ENCODE results near the gene SPDYE4.

Gene SPDYE4

DNA sequence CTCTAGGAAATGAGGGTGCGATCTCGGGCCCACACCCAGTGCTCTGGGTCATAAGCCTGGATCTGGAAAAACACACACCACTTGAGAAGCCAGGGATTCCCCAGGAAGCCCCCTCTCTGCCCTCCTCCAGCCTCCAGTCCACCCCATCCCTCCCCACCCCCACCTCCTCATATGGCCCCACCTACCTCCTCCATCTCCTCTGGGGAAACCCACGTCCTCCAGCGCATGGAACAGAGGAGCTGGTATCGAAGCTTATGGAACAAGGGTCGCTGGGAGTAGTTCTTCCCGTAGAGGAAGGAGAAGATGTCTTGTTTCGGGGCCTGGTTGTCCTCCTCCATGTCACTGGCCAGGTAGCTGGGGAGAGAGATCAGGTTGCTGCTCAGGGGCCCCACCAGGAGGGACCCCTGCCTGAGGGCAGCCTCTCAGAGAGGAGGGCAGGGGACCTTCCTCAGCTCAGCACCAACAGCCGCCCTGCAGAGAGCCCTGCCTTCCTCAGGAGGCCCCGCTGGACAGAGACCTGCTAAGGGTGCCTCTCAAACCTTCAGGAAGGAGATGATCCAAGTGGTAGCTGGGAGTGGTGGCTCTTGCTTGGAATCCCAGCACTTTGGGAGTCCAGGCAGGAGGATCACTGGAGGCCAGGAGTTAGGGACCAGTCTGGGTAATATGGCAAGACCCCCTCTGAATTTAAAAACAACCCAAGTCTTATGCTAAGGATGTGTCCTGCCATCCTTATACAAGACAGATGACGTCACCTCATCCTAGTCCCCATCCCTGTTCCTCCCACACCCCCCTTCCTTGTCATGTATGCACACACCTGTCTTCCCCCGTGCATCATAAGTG, 5.0 kb downstream of the SPDYE4 start:
- no peak for TF ChIP-seq EZH2phosphoT487 (IDR thresholded peaks at IDR 0.05; ENCODE audit: borderline replicate concordance, low read length)
- TF ChIP-seq, protein P1, sequence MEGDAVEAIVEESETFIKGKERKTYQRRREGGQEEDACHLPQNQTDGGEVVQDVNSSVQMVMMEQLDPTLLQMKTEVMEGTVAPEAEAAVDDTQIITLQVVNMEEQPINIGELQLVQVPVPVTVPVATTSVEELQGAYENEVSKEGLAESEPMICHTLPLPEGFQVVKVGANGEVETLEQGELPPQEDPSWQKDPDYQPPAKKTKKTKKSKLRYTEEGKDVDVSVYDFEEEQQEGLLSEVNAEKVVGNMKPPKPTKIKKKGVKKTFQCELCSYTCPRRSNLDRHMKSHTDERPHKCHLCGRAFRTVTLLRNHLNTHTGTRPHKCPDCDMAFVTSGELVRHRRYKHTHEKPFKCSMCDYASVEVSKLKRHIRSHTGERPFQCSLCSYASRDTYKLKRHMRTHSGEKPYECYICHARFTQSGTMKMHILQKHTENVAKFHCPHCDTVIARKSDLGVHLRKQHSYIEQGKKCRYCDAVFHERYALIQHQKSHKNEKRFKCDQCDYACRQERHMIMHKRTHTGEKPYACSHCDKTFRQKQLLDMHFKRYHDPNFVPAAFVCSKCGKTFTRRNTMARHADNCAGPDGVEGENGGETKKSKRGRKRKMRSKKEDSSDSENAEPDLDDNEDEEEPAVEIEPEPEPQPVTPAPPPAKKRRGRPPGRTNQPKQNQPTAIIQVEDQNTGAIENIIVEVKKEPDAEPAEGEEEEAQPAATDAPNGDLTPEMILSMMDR (IDR thresholded peaks at IDR 0.05; ENCODE audit: low read depth, low read length, poor library complexity, severe bottlenecking) = no peak
- Histone ChIP-seq H3K36me3 (ENCODE audit: control insufficient read depth, low read length) (no peaks in the 10 kb centered on the region), H3K4me2 (ENCODE audit: low read length) (no peak overlapping the region), H3K79me2 (ENCODE audit: control insufficient read depth, low read length) (no peaks in the 10 kb centered on the region), H3K27ac (ENCODE audit: low read depth, low read length) (no peak overlapping the region), H3K9me3 (ENCODE audit: control insufficient read depth, insufficient read depth, low read length) (no peaks in the 10 kb centered on the region), H3F3A (ENCODE audit: control insufficient read depth, insufficient read depth) (no peaks in the 10 kb centered on the region), H3K4me3 (ENCODE audit: low read length) (no peak overlapping the region), H4K20me1 (ENCODE audit: control insufficient read depth, insufficient read depth, low read depth, low read length) (no peaks in the 10 kb centered on the region), H3K9me2 (replicated peaks; ENCODE audit: control insufficient read depth, low read length) (no peaks in the 10 kb centered on the region), H3K4me1 (ENCODE audit: control insufficient read depth, low read length) (no peaks in the 10 kb centered on the region), H3K27me3 (ENCODE audit: control insufficient read depth, low read length) (peaks cover 9% of the 10 kb centered on the region)

DNA sequence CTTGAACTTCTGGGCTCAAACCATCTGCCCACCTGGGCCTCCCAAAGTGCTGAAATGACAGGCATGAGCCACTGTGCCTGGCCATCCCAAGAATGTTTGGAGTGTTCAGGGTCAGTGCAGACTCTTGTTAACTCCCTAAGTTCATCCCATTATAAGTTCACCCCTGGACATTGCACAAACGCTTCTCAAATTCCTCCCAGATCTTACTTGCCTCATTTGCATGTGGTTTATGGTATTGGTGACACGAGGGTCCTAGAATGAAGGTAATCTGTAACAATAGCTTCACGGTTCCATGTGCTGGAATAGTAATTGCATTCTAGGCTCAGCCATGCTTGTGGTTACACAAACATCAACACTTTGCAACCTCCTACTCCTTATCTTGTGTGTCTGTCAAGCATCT, 8.7 kb downstream of the SPDYE4 start:
- no peak overlapping the region for H3K27ac ChIP-seq (ENCODE audit: low read depth, low read length)
- H3K79me2 ChIP-seq (ENCODE audit: control insufficient read depth, low read length) = no peaks in the 10 kb centered on the region
- peaks cover 26% of the 10 kb centered on the region for H3K27me3 ChIP-seq (ENCODE audit: control insufficient read depth, low read length)
- H3F3A ChIP-seq (ENCODE audit: control insufficient read depth, insufficient read depth) = no peaks in the 10 kb centered on the region
- no peaks in the 10 kb centered on the region for H3K9me2 ChIP-seq (replicated peaks; ENCODE audit: control insufficient read depth, low read length)
- H3K4me3 ChIP-seq (ENCODE audit: low read length) = no peak overlapping the region
- H3K4me2 ChIP-seq (ENCODE audit: low read length) = no peak overlapping the region
- peaks cover 10% of the 10 kb centered on the region for H3K4me1 ChIP-seq (ENCODE audit: control insufficient read depth, low read length)
- no peaks in the 10 kb centered on the region for H3K36me3 ChIP-seq (ENCODE audit: control insufficient read depth, low read length)
- H3K9me3 ChIP-seq (ENCODE audit: control insufficient read depth, insufficient read depth, low read length) = no peaks in the 10 kb centered on the region
- no peaks in the 10 kb centered on the region for H4K20me1 ChIP-seq (ENCODE audit: control insufficient read depth, insufficient read depth, low read depth, low read length)
- TF ChIP-seq, protein P1 (IDR thresholded peaks at IDR 0.05; ENCODE audit: low read depth, low read length, poor library complexity, severe bottlenecking) = no peak
- no peak for TF ChIP-seq EZH2phosphoT487 (IDR thresholded peaks at IDR 0.05; ENCODE audit: borderline replicate concordance, low read length)

DNA sequence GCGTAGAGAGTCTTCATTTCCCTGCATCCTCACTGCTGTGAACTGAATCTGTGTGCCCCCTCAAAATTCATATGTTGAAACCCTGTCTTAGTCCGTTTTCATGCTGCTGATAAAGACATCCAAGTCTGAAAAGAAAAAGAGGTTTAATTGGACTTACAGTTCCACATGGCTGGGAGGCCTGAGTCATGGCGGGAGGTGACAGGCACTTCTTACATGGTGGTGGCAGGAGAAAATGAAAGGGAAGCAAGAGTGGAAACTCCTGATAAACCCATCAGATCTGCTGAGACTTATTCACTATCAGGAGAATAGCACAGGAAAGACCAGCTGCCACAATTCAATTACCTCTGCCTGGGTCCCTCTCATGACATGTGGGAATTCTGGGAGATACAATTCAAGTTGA, 10.6 kb downstream of the SPDYE4 start:
- Histone ChIP-seq H3K4me3 (ENCODE audit: low read length) (no peak overlapping the region), H3K27me3 (ENCODE audit: control insufficient read depth, low read length) (peaks cover 26% of the 10 kb centered on the region), H3K9me3 (ENCODE audit: control insufficient read depth, insufficient read depth, low read length) (no peaks in the 10 kb centered on the region), H4K20me1 (ENCODE audit: control insufficient read depth, insufficient read depth, low read depth, low read length) (no peaks in the 10 kb centered on the region), H3K4me2 (ENCODE audit: low read length) (no peak overlapping the region), H3K36me3 (ENCODE audit: control insufficient read depth, low read length) (no peaks in the 10 kb centered on the region), H3K27ac (ENCODE audit: low read depth, low read length) (no peak overlapping the region), H3F3A (ENCODE audit: control insufficient read depth, insufficient read depth) (no peaks in the 10 kb centered on the region), H3K4me1 (ENCODE audit: control insufficient read depth, low read length) (peaks cover 10% of the 10 kb centered on the region), H3K9me2 (replicated peaks; ENCODE audit: control insufficient read depth, low read length) (no peaks in the 10 kb centered on the region), H3K79me2 (ENCODE audit: control insufficient read depth, low read length) (no peaks in the 10 kb centered on the region)
- TF ChIP-seq, protein P1 (IDR thresholded peaks at IDR 0.05; ENCODE audit: low read depth, low read length, poor library complexity, severe bottlenecking) = no peak
- no peak for TF ChIP-seq EZH2phosphoT487 (IDR thresholded peaks at IDR 0.05; ENCODE audit: borderline replicate concordance, low read length)

All from DOHH2 (cell line).